Panc1 (cell line): ENCODE data around the gene MAP2K6.

Experiments
- POLR2AphosphoS5 ChIP-seq: IDR thresholded peaks from 2 replicates; pipeline ENCODE4 v1.6.1; 2012; ENCODE audit warnings: mild to moderate bottlenecking, low read depth, low read length, moderate library complexity
- SIN3A ChIP-seq: IDR thresholded peaks from 2 replicates; pipeline ENCODE4 v1.6.1; 2012; ENCODE audit warnings: low read depth, mild to moderate bottlenecking, low read length, moderate library complexity, borderline replicate concordance; ENCODE audit not compliant: insufficient read depth
- TF ChIP-seq, protein P1 (sequence below): fragments of 450-650 bp; IDR thresholded peaks from 2 replicates; pipeline ENCODE4 v1.5.1; 2017; ENCODE audit warnings: mild to moderate bottlenecking
- TF ChIP-seq, protein P2 (sequence below), 2 experiments: IDR thresholded peaks; 2 replicates each; pipeline ENCODE4 v1.6.1; 2011 to 2012; ENCODE audit warnings: low read depth in 2 of 2, control low read depth in 1 of 2, low read length in 1 of 2, mild to moderate bottlenecking in 1 of 2, moderate library complexity in 1 of 2; ENCODE audit not compliant: insufficient read depth in 1 of 2

GRCh38 chr17:69578385-69578936 is 164.0 kb downstream of the MAP2K6 start:
- TF ChIP-seq, protein P1, sequence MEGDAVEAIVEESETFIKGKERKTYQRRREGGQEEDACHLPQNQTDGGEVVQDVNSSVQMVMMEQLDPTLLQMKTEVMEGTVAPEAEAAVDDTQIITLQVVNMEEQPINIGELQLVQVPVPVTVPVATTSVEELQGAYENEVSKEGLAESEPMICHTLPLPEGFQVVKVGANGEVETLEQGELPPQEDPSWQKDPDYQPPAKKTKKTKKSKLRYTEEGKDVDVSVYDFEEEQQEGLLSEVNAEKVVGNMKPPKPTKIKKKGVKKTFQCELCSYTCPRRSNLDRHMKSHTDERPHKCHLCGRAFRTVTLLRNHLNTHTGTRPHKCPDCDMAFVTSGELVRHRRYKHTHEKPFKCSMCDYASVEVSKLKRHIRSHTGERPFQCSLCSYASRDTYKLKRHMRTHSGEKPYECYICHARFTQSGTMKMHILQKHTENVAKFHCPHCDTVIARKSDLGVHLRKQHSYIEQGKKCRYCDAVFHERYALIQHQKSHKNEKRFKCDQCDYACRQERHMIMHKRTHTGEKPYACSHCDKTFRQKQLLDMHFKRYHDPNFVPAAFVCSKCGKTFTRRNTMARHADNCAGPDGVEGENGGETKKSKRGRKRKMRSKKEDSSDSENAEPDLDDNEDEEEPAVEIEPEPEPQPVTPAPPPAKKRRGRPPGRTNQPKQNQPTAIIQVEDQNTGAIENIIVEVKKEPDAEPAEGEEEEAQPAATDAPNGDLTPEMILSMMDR, result no peak
- TF ChIP-seq SIN3A, result no peak
- no peak for TF ChIP-seq POLR2AphosphoS5
- TF ChIP-seq, protein P2, sequence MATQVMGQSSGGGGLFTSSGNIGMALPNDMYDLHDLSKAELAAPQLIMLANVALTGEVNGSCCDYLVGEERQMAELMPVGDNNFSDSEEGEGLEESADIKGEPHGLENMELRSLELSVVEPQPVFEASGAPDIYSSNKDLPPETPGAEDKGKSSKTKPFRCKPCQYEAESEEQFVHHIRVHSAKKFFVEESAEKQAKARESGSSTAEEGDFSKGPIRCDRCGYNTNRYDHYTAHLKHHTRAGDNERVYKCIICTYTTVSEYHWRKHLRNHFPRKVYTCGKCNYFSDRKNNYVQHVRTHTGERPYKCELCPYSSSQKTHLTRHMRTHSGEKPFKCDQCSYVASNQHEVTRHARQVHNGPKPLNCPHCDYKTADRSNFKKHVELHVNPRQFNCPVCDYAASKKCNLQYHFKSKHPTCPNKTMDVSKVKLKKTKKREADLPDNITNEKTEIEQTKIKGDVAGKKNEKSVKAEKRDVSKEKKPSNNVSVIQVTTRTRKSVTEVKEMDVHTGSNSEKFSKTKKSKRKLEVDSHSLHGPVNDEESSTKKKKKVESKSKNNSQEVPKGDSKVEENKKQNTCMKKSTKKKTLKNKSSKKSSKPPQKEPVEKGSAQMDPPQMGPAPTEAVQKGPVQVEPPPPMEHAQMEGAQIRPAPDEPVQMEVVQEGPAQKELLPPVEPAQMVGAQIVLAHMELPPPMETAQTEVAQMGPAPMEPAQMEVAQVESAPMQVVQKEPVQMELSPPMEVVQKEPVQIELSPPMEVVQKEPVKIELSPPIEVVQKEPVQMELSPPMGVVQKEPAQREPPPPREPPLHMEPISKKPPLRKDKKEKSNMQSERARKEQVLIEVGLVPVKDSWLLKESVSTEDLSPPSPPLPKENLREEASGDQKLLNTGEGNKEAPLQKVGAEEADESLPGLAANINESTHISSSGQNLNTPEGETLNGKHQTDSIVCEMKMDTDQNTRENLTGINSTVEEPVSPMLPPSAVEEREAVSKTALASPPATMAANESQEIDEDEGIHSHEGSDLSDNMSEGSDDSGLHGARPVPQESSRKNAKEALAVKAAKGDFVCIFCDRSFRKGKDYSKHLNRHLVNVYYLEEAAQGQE (IDR thresholded peaks at IDR 0.05; ENCODE audit: insufficient read depth in 1 of 2, low read depth in 2 of 2, low read length in 1 of 2), result no peak
